BE2C (cell line): ENCODE data around the gene PPL.
"Not testable (repeated sequence)": the region's sequence is repeated elsewhere in the genome, so short reads cannot be mapped to it uniquely, and the experiment has no call there.

Source experiments
- DNase-seq: peaks from one replicate; pipeline ENCODE4 v3.0.0-alpha.2; 2020
- H3K27me3 ChIP-seq: fragments of 250-450 bp; sonication (Bioruptor Pico); 2 replicates; pipeline ENCODE4 v1.5.1; 2020; ENCODE audit warnings: mild to moderate bottlenecking
- H3K36me3 ChIP-seq: fragments of 250-450 bp; sonication (Bioruptor Pico); 2 replicates; pipeline ENCODE4 v1.5.1; 2020; ENCODE audit warnings: mild to moderate bottlenecking
- H3K4me1 ChIP-seq: fragments of 250-450 bp; sonication (Bioruptor Pico); 2 replicates; pipeline ENCODE4 v1.5.1; 2020
- H3K4me3 ChIP-seq: 2 replicates; pipeline ENCODE4 v1.5.1; 2011; ENCODE audit warnings: low read depth, low read length
- H3K9me3 ChIP-seq: fragments of 250-450 bp; sonication (Bioruptor Pico); 2 replicates; pipeline ENCODE4 v1.5.1; 2020
- CTCF ChIP-seq: IDR thresholded peaks from 2 replicates; pipeline ENCODE4 v1.5.1; 2012; ENCODE audit warnings: mild to moderate bottlenecking, low read depth, low read length

PPL gene

GRCh38 chr16:4958510-4959438 lies 21.8 kb upstream of the PPL start:
- no peak for DNase-seq
- Histone ChIP-seq H3K4me1 (no peaks in the 10 kb centered on the region; the same call in 1 of the 2 replicates), H3K4me3 (peak overlapping the region; percentile 54), H3K36me3 (no peaks in the 10 kb centered on the region), H3K9me3 (no peaks in the 10 kb centered on the region), H3K27me3 (peaks cover 33% of the 10 kb centered on the region)
- no peak for TF ChIP-seq CTCF

GRCh38 chr16:4957720-4958509 lies 21.0 kb upstream of the PPL start, which contains the start of gene SEC14L5:
SEC14L5 (plus strand) TSS chr16:4958330; CDS start chr16:4959324, 994 bp downstream.
- no peaks in the 10 kb centered on the region for H3K9me3 ChIP-seq
- peak; percentile 99 for DNase-seq
- peaks cover 33% of the 10 kb centered on the region for H3K27me3 ChIP-seq
- peak within 1 kb of the TSS; percentile 55 for H3K4me3 ChIP-seq
- no peaks in the 10 kb centered on the region; the same call in 1 of the 2 replicates for H3K4me1 ChIP-seq
- no peaks in the 10 kb centered on the region for H3K36me3 ChIP-seq
- no peak for TF ChIP-seq CTCF

GRCh38 chr16:4957420-4957719 lies 20.4 kb upstream of the PPL start:
- Histone ChIP-seq H3K27me3 (peaks cover 33% of the 10 kb centered on the region), H3K9me3 (no peaks in the 10 kb centered on the region), H3K36me3 (no peaks in the 10 kb centered on the region), H3K4me1 (no peaks in the 10 kb centered on the region; the same call in 1 of the 2 replicates), H3K4me3 (peak overlapping the region; percentile 55)
- DNase-seq: no peak
- TF ChIP-seq CTCF: no peak

- Histone ChIP-seq H3K4me1 (no peaks in the 10 kb centered on the region; the same call in 1 of the 2 replicates), H3K27me3 (peaks cover 14% of the 10 kb centered on the region), H3K36me3 (no peaks in the 10 kb centered on the region), H3K9me3 (no peaks in the 10 kb centered on the region), H3K4me3 (no peak overlapping the region)
- no peak for DNase-seq
- no peak for TF ChIP-seq CTCF
These were observed 17.8 kb upstream of the PPL start for GRCh38 chr16:4954714-4955113.

GRCh38 chr16:4951583-4951982 lies 14.6 kb upstream of the PPL start:
- not testable (repeated sequence) for DNase-seq, H3K36me3 ChIP-seq, H3K27me3 ChIP-seq, H3K4me1 ChIP-seq, H3K4me3 ChIP-seq, H3K9me3 ChIP-seq

- no peak overlapping the region for H3K4me3 ChIP-seq
- H3K4me1 ChIP-seq: peaks cover 4% of the 10 kb centered on the region
- DNase-seq: no peak
- H3K36me3 ChIP-seq: no peaks in the 10 kb centered on the region
- no peaks in the 10 kb centered on the region for H3K27me3 ChIP-seq
- H3K9me3 ChIP-seq: no peaks in the 10 kb centered on the region
- TF ChIP-seq CTCF: no peak
These were observed 13.0 kb upstream of the PPL start for GRCh38 chr16:4949986-4950385.
